Neural cell (in vitro differentiated cells): ENCODE results near the gene OR52H1. TPM values are rescaled to one million over a fixed set of nuclear protein-coding genes. Genes with fewer than 3 reads are reported as not detected.
"Not testable (repeated sequence)": the region's sequence is repeated elsewhere in the genome, so short reads cannot be mapped to it uniquely, and the experiment has no call there.

Experiments
- H2AFZ ChIP-seq: fragments of 200-600, 300-800 bp; sonication (generic), shearing (Covaris generic); 2 replicates; pipeline ENCODE4 v1.6.0; 2014; ENCODE audit warnings: low read depth, mild to moderate bottlenecking, antibody characterized with exemption, low read length, moderate library complexity
- H3F3A ChIP-seq: fragments of 200-600 bp; shearing (Covaris generic); 2 replicates; pipeline ENCODE4 v1.6.1; 2016; ENCODE audit warnings: mild to moderate bottlenecking, moderate library complexity, mixed read lengths, antibody characterized with exemption, low read length; ENCODE audit not compliant: insufficient read depth, poor library complexity, severe bottlenecking
- H3K27ac ChIP-seq: fragments of 200-600, 300-800 bp; sonication (generic), shearing (Covaris generic); 2 replicates; pipeline ENCODE4 v1.5.1; 2014; ENCODE audit warnings: mild to moderate bottlenecking, low read length, moderate library complexity
- H3K27me3 ChIP-seq: fragments of 300-800, 200-600 bp; sonication (generic), shearing (Covaris generic); 2 replicates; pipeline ENCODE4 v1.6.0; 2014; ENCODE audit warnings: mild to moderate bottlenecking, low read depth, low read length, moderate library complexity; ENCODE audit not compliant: insufficient read depth
- H3K36me3 ChIP-seq: fragments of 300-800, 200-600 bp; sonication (generic), shearing (Covaris generic); 2 replicates; pipeline ENCODE4 v1.5.1; 2014; ENCODE audit warnings: mild to moderate bottlenecking, antibody characterized with exemption, low read length, moderate library complexity; ENCODE audit not compliant: insufficient read depth
- H3K4me2 ChIP-seq: fragments of 300-800, 200-600 bp; sonication (generic), shearing (Covaris generic); 2 replicates; pipeline ENCODE4 v1.6.0; 2014; ENCODE audit warnings: mild to moderate bottlenecking, low read length
- H3K4me3 ChIP-seq: fragments of 300-800, 200-600 bp; sonication (generic), shearing (Covaris generic); 2 replicates; pipeline ENCODE4 v1.5.1; 2014; ENCODE audit warnings: mild to moderate bottlenecking, low read length, moderate library complexity
- H3K79me2 ChIP-seq: fragments of 200-600 bp; shearing (Covaris generic); replicated peaks from 2 replicates; pipeline ENCODE4 v1.6.0; 2014; ENCODE audit warnings: mild to moderate bottlenecking, low read length, moderate library complexity; ENCODE audit not compliant: insufficient read depth
- H3K9ac ChIP-seq: fragments of 300-800, 200-600 bp; sonication (generic), shearing (Covaris generic); 2 replicates; pipeline ENCODE4 v1.6.1; 2016; ENCODE audit warnings: mild to moderate bottlenecking, low read length, mixed read lengths
- H3K9me2 ChIP-seq: fragments of 200-600 bp; shearing (Covaris generic); 2 replicates; pipeline ENCODE4 v1.6.1; 2016; ENCODE audit warnings: mild to moderate bottlenecking, low read length, mixed read lengths; ENCODE audit not compliant: insufficient read depth
- H3K9me3 ChIP-seq: fragments of 200-600, 300-800 bp; sonication (generic), shearing (Covaris generic); 2 replicates; pipeline ENCODE4 v1.6.1; 2016; ENCODE audit warnings: mild to moderate bottlenecking, mixed run types, low read length, moderate library complexity, mixed read lengths
- H4K20me1 ChIP-seq: fragments of 200-600 bp; shearing (Covaris generic); 2 replicates; pipeline ENCODE4 v1.6.1; 2016; ENCODE audit warnings: mild to moderate bottlenecking, mixed run types; ENCODE audit not compliant: insufficient read depth
- EP300 ChIP-seq: fragments of 450-650 bp; conservative IDR thresholded peaks from 2 replicates; pipeline ENCODE4 v1.6.1; 2014; ENCODE audit warnings: antibody characterized with exemption, mild to moderate bottlenecking, moderate library complexity; ENCODE audit not compliant: poor library complexity, severe bottlenecking
- EZH2 ChIP-seq: fragments of 200-600, 300-800 bp; shearing (Covaris generic), sonication (generic); IDR thresholded peaks from 2 replicates; pipeline ENCODE4 v1.6.1; 2014; ENCODE audit warnings: antibody characterized with exemption, low read length, borderline replicate concordance, mild to moderate bottlenecking; ENCODE audit not compliant: insufficient read depth, poor library complexity, severe bottlenecking
- MXI1 ChIP-seq: fragments of 450-650 bp; conservative IDR thresholded peaks from 2 replicates; pipeline ENCODE4 v1.6.1; 2014; ENCODE audit warnings: antibody characterized with exemption, mild to moderate bottlenecking; ENCODE audit not compliant: poor library complexity, severe bottlenecking
- POLR2AphosphoS5 ChIP-seq: IDR thresholded peaks from 2 replicates; pipeline ENCODE4 v1.6.1; 2012
- RAD21 ChIP-seq: fragments of 450-650 bp; conservative IDR thresholded peaks from 2 replicates; pipeline ENCODE4 v1.6.1; 2014; ENCODE audit warnings: antibody characterized with exemption, mild to moderate bottlenecking, moderate library complexity
- SMC3 ChIP-seq: fragments of 450-650 bp; conservative IDR thresholded peaks from 2 replicates; pipeline ENCODE4 v1.6.1; 2014; ENCODE audit warnings: antibody characterized with exemption, mild to moderate bottlenecking, moderate library complexity; ENCODE audit not compliant: poor library complexity
- TAF1 ChIP-seq: IDR thresholded peaks from 2 replicates; pipeline ENCODE4 v1.6.1; 2012; ENCODE audit warnings: low read depth
- polyA plus RNA-seq: library from polyadenylated mRNA; depleted of rRNA; stranded (reverse); fragments of >200 nt; gene quantifications from 2 replicates; pipeline ENCODE4 v1.2.3, GENCODE V29; 2014
- TF ChIP-seq, protein P1 (sequence below): fragments of 450-650 bp; IDR thresholded peaks from 2 replicates; pipeline ENCODE4 v1.5.1; 2014; ENCODE audit warnings: antibody characterized with exemption, mild to moderate bottlenecking, moderate library complexity; ENCODE audit not compliant: poor library complexity, severe bottlenecking
- TF ChIP-seq, protein P2 (sequence below): IDR thresholded peaks from 2 replicates; pipeline ENCODE4 v1.6.1; 2012; ENCODE audit warnings: borderline replicate concordance

Gene OR52H1
- polyA plus RNA-seq, 1 donor from 2014 or later, result not detected

DNA sequence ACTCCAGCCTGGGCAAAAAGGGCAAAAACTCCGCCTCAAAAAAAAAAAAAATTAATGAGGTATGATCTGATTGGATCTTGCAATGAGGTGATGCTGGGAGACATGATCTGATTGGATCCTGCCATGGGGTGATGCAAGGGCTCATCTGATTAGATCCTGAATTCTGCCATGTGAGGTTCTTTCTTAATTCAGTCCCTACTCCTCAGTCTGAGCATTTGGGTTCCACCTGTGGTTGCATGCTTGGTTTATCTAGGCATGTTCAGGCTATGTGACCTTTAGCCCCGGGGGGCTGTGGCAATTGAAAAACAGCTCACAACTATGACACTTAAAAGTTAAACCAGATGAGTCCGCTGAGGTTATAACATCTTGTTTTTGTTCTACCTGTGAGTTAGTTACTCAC, 43.3 kb upstream of the OR52H1 start:
- H4K20me1 ChIP-seq, result no peaks in the 10 kb centered on the region
- H3K79me2 ChIP-seq, result no peaks in the 10 kb centered on the region
- no peak overlapping the region for H2AFZ ChIP-seq
- H3K27ac ChIP-seq, result no peak overlapping the region
- TF ChIP-seq RAD21, result no peak
- no peak for TF ChIP-seq TAF1
- TF ChIP-seq SMC3, result no peak
- TF ChIP-seq MXI1, result no peak
- TF ChIP-seq POLR2AphosphoS5, result no peak
- no peak for TF ChIP-seq EP300
- TF ChIP-seq, protein P1, sequence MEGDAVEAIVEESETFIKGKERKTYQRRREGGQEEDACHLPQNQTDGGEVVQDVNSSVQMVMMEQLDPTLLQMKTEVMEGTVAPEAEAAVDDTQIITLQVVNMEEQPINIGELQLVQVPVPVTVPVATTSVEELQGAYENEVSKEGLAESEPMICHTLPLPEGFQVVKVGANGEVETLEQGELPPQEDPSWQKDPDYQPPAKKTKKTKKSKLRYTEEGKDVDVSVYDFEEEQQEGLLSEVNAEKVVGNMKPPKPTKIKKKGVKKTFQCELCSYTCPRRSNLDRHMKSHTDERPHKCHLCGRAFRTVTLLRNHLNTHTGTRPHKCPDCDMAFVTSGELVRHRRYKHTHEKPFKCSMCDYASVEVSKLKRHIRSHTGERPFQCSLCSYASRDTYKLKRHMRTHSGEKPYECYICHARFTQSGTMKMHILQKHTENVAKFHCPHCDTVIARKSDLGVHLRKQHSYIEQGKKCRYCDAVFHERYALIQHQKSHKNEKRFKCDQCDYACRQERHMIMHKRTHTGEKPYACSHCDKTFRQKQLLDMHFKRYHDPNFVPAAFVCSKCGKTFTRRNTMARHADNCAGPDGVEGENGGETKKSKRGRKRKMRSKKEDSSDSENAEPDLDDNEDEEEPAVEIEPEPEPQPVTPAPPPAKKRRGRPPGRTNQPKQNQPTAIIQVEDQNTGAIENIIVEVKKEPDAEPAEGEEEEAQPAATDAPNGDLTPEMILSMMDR, result no peak
- TF ChIP-seq EZH2, result no peak
- TF ChIP-seq, protein P2, sequence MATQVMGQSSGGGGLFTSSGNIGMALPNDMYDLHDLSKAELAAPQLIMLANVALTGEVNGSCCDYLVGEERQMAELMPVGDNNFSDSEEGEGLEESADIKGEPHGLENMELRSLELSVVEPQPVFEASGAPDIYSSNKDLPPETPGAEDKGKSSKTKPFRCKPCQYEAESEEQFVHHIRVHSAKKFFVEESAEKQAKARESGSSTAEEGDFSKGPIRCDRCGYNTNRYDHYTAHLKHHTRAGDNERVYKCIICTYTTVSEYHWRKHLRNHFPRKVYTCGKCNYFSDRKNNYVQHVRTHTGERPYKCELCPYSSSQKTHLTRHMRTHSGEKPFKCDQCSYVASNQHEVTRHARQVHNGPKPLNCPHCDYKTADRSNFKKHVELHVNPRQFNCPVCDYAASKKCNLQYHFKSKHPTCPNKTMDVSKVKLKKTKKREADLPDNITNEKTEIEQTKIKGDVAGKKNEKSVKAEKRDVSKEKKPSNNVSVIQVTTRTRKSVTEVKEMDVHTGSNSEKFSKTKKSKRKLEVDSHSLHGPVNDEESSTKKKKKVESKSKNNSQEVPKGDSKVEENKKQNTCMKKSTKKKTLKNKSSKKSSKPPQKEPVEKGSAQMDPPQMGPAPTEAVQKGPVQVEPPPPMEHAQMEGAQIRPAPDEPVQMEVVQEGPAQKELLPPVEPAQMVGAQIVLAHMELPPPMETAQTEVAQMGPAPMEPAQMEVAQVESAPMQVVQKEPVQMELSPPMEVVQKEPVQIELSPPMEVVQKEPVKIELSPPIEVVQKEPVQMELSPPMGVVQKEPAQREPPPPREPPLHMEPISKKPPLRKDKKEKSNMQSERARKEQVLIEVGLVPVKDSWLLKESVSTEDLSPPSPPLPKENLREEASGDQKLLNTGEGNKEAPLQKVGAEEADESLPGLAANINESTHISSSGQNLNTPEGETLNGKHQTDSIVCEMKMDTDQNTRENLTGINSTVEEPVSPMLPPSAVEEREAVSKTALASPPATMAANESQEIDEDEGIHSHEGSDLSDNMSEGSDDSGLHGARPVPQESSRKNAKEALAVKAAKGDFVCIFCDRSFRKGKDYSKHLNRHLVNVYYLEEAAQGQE, result no peak
- no peaks in the 10 kb centered on the region for H3F3A ChIP-seq
- no peak overlapping the region for H3K4me2 ChIP-seq
- H3K9me2 ChIP-seq, result no peaks in the 10 kb centered on the region
- H3K36me3 ChIP-seq, result no peaks in the 10 kb centered on the region
- no peaks in the 10 kb centered on the region for H3K27me3 ChIP-seq
- H3K9ac ChIP-seq, result no peak overlapping the region
- no peak overlapping the region for H3K4me3 ChIP-seq
- H3K9me3 ChIP-seq, result no peaks in the 10 kb centered on the region

DNA sequence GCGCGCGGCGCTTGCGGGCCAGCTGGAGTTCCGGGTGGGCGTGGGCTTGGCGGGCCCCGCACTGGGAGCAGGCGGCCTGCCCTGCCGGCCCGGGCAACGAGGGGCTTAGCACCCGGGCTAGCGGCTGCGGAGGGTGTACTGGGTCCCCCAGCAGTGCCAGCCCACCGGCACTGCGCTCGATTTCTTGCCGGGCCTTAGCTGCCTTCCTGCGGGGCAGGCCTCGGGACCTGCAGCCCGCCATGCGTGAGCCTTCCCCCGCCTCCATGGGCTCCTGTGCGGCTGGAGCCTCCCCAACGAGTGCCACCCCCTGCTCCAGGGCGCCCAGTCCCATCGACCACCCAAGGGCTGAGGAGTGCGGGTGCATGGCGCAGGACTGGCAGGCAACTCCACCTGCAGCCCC, 41.6 kb upstream of the OR52H1 start:
- not testable (repeated sequence) for H3K9me2 ChIP-seq, H3K9me3 ChIP-seq, H3K27me3 ChIP-seq, H4K20me1 ChIP-seq, H3K4me2 ChIP-seq, H2AFZ ChIP-seq, H3K79me2 ChIP-seq, H3F3A ChIP-seq, H3K4me3 ChIP-seq, H3K27ac ChIP-seq, H3K36me3 ChIP-seq, H3K9ac ChIP-seq

DNA sequence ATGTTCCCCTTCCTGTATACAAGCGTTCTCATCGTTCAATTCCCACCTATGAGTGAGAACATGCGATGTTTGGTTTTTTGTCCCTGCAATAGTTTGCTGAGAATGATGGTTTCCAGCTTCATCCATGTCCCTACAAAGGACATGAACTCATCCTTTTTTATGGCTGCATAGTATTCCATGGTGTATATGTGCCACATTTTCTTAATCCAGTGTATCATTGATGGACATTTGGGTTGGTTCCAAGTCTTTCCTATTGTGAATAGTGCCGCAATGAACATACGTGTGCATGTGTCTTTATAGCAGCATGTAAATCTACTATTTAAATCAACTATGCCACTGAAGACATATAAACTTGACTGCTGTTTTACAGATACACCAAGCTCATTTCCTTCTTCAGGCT, 36.1 kb upstream of the OR52H1 start:
- not testable (repeated sequence) for H2AFZ ChIP-seq, H3K4me2 ChIP-seq, H3K4me3 ChIP-seq, H3F3A ChIP-seq, H3K27me3 ChIP-seq, H3K79me2 ChIP-seq, H3K9me3 ChIP-seq, H3K27ac ChIP-seq, H4K20me1 ChIP-seq, H3K9me2 ChIP-seq, H3K36me3 ChIP-seq, H3K9ac ChIP-seq
